HEK293T (cell line): Measurements from ENCODE around the gene SPDYE1.

Experiments
- ARNT ChIP-seq: fragments of 450-650 bp; IDR thresholded peaks from 2 replicates; pipeline ENCODE4 v1.6.1; 2017; ENCODE audit warnings: mild to moderate bottlenecking
- BHLHE40 ChIP-seq: fragments of 450-650 bp; IDR thresholded peaks from 2 replicates; pipeline ENCODE4 v1.6.1; 2016; ENCODE audit warnings: mild to moderate bottlenecking, moderate library complexity, borderline replicate concordance
- CTBP1 ChIP-seq: fragments of 450-650 bp; IDR thresholded peaks from 2 replicates; pipeline ENCODE4 v1.6.1; 2016; ENCODE audit warnings: borderline replicate concordance
- FOXA1 ChIP-seq: fragments of 450-650 bp; IDR thresholded peaks from 2 replicates; pipeline ENCODE4 v1.6.1; 2016; ENCODE audit warnings: mild to moderate bottlenecking
- FOXK2 ChIP-seq: fragments of 450-650 bp; IDR thresholded peaks from 2 replicates; pipeline ENCODE4 v1.6.1; 2016; ENCODE audit warnings: mild to moderate bottlenecking
- FOXM1 ChIP-seq: fragments of 450-650 bp; IDR thresholded peaks from 2 replicates; pipeline ENCODE4 v1.6.1; 2017; ENCODE audit warnings: mild to moderate bottlenecking, borderline replicate concordance
- HDGF ChIP-seq: fragments of 450-650 bp; IDR thresholded peaks from 2 replicates; pipeline ENCODE4 v1.6.1; 2017; ENCODE audit warnings: antibody characterized with exemption, borderline replicate concordance
- L3MBTL2 ChIP-seq: fragments of 450-650 bp; conservative IDR thresholded peaks from 2 replicates; pipeline ENCODE4 v1.6.1; 2016; ENCODE audit warnings: mild to moderate bottlenecking
- LEF1 ChIP-seq: fragments of 450-650 bp; IDR thresholded peaks from 2 replicates; pipeline ENCODE4 v1.6.1; 2017; ENCODE audit warnings: mild to moderate bottlenecking, borderline replicate concordance
- NFRKB ChIP-seq: fragments of 450-650 bp; IDR thresholded peaks from 2 replicates; pipeline ENCODE4 v1.6.1; 2016; ENCODE audit warnings: mild to moderate bottlenecking, moderate library complexity
- SP1 ChIP-seq: fragments of 450-650 bp; IDR thresholded peaks from 2 replicates; pipeline ENCODE4 v1.6.1; 2017
- SUZ12 ChIP-seq: fragments of 450-650 bp; IDR thresholded peaks from 2 replicates; pipeline ENCODE4 v1.6.1; 2016; ENCODE audit warnings: mild to moderate bottlenecking
- ZNF384 ChIP-seq: fragments of 450-650 bp; IDR thresholded peaks from 2 replicates; pipeline ENCODE4 v1.6.1; 2016

GRCh38 chr7:44056681-44057080 lies 59.0 kb downstream of the SPDYE1 start:
- no peak for TF ChIP-seq L3MBTL2
- no peak for TF ChIP-seq SP1
- no peak for TF ChIP-seq NFRKB
- no peak for TF ChIP-seq BHLHE40
- no peak for TF ChIP-seq ZNF384
- TF ChIP-seq LEF1, result no peak
- no peak for TF ChIP-seq SUZ12
- no peak for TF ChIP-seq ARNT
- no peak for TF ChIP-seq FOXM1
- TF ChIP-seq FOXA1, result no peak
- TF ChIP-seq HDGF, result no peak
- no peak for TF ChIP-seq FOXK2
- no peak for TF ChIP-seq CTBP1
